GM19463 (cell line): ENCODE data around the gene STYX.

ENCODE experiments used
- ATAC-seq: cut with Tn5 transposase; IDR thresholded peaks from one replicate; pipeline ENCODE4 v1.9.1; 2021; ENCODE audit warnings: mild to moderate bottlenecking, moderate library complexity; ENCODE audit not compliant: unreplicated experiment

Gene STYX

GRCh38 chr14:52729925-52730708 is at the start of gene STYX:
TSS of gene STYX (plus strand) at chr14:52730166. CDS start at chr14:52730475, 309 bp downstream.
- ATAC-seq: peak; percentile 93

- no peak for ATAC-seq
These were observed 45.9 kb upstream of the STYX start for GRCh38 chr14:52683985-52684520.

- ATAC-seq: no peak
These were observed 43.8 kb upstream of the STYX start for GRCh38 chr14:52686176-52686575.

- ATAC-seq: no peak
These were observed 38.8 kb upstream of the STYX start for GRCh38 chr14:52690983-52691760.

GRCh38 chr14:52692248-52692962 is 37.6 kb upstream of the STYX start:
- no peak for ATAC-seq

GRCh38 chr14:52693036-52693435 is 36.9 kb upstream of the STYX start:
- ATAC-seq: no peak

- no peak for ATAC-seq
These were observed 36.4 kb upstream of the STYX start for GRCh38 chr14:52693532-52693931.

GRCh38 chr14:52694761-52695480 is 35.0 kb upstream of the STYX start:
- peak; percentile 45 for ATAC-seq

GRCh38 chr14:52695481-52696091 is 34.4 kb upstream of the STYX start, which contains the start of gene ERO1A:
TSS of gene ERO1A (minus strand) at chr14:52695558. CDS start at chr14:52695481, 77 bp downstream.
- peak; percentile 72 for ATAC-seq

- peak; percentile 43 for ATAC-seq
These were observed 29.2 kb upstream of the STYX start for GRCh38 chr14:52700701-52701172.

GRCh38 chr14:52701223-52701622 is 28.7 kb upstream of the STYX start:
- ATAC-seq: peak; percentile 24

- ATAC-seq: no peak
These were observed 26.7 kb upstream of the STYX start for GRCh38 chr14:52703225-52703624.

GRCh38 chr14:52703664-52704063 is 26.3 kb upstream of the STYX start:
- ATAC-seq: no peak

- no peak for ATAC-seq
These were observed 23.7 kb upstream of the STYX start for GRCh38 chr14:52706286-52706685.

- peak; percentile 98 for ATAC-seq
These were observed 23.0 kb upstream of the STYX start, which contains the start of gene PSMC6 for GRCh38 chr14:52706724-52707706. TSS of gene PSMC6 (plus strand) at chr14:52707200. CDS start at chr14:52707220, 20 bp downstream.

- ATAC-seq: no peak
These were observed 18.3 kb upstream of the STYX start for GRCh38 chr14:52711666-52712065.

- no peak for ATAC-seq
These were observed 13.8 kb upstream of the STYX start for GRCh38 chr14:52716155-52716554.

- no peak for ATAC-seq
These were observed 6.2 kb upstream of the STYX start for GRCh38 chr14:52723514-52724359.
